GM19035 (cell line): Measurements from ENCODE around the gene CD207.
"Not testable (repeated sequence)": the region's sequence is repeated elsewhere in the genome, so short reads cannot be mapped to it uniquely, and the experiment has no call there.

ENCODE experiments used
- ATAC-seq: cut with Tn5 transposase; IDR thresholded peaks from one replicate; pipeline ENCODE4 v1.9.1; 2021; ENCODE audit not compliant: unreplicated experiment

CD207 gene

DNA sequence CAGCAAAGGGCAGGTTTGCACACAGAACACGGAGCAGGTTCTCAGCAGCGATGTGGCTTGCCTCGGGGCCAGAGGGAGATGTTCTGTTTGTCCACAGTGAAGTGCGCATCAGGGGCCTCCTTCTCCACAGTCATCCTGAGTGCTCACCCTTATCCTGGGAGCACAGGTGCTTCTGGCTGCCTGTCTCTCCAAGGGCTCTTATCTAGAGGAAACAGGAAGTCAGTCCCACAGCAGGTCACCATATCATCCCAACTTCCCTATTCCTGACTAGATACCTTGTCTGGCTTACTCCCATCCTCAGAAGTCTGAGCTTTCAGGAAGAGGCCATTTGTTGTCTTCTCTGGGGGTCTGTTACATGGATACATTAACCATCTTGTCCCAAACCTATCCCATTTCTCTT lies at the start of gene CD207:
TSS of gene CD207 (minus strand) at position 174 of the 400 bp plus-strand sequence. CDS start at position 134, 40 bp downstream.
- ATAC-seq: no peak

- ATAC-seq: not testable (repeated sequence)
These were observed 42.9 kb upstream of the CD207 start for GRCh38 chr2:70878543-70878942.

GRCh38 chr2:70876138-70876537 lies 40.5 kb upstream of the CD207 start:
- not testable (repeated sequence) for ATAC-seq

GRCh38 chr2:70873541-70873940 lies 37.9 kb upstream of the CD207 start:
- no peak for ATAC-seq

DNA sequence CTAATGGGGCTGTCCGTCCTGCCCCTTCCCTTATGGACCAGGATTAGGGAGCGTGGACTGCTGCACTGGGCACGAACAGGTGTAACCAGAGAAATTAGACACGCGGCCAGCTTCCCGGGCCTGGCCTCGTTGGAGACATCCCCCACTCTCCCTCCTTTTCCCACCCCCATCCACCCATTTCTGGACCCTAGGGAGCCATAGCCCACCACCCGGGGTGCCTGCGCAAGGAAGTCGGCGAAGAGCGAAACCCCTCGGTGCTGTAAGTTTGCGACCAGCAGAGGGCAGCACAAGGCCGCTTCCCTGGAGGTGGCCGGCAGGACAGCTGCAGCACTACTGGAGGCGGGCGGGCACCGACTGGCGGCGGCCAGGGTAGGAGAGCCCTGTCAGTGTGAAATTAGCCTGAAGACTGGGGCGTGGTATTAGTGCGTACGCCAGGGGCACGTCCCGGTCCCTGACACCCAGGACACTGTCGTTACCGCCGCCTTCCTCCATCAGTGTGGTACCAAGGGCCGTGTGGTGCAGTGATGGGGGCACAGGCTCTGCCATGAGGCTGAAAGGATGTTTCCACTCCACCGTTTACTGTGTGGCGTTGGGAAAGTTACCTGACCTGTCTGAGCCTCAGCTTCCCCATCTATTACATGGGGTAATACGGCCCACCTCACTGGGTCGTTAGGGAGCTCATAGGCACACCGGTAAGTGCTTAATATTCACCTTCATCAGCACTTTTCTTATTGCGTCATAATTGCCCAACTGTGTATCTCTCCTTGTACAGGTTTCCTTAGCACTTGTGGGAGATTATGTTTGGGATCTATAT lies 36.0 kb upstream of the CD207 start:
- peak; percentile 71 for ATAC-seq

GRCh38 chr2:70870790-70871189 lies 35.2 kb upstream of the CD207 start:
- no peak for ATAC-seq

- ATAC-seq: no peak
These were observed 33.4 kb upstream of the CD207 start for GRCh38 chr2:70868970-70869369.

DNA sequence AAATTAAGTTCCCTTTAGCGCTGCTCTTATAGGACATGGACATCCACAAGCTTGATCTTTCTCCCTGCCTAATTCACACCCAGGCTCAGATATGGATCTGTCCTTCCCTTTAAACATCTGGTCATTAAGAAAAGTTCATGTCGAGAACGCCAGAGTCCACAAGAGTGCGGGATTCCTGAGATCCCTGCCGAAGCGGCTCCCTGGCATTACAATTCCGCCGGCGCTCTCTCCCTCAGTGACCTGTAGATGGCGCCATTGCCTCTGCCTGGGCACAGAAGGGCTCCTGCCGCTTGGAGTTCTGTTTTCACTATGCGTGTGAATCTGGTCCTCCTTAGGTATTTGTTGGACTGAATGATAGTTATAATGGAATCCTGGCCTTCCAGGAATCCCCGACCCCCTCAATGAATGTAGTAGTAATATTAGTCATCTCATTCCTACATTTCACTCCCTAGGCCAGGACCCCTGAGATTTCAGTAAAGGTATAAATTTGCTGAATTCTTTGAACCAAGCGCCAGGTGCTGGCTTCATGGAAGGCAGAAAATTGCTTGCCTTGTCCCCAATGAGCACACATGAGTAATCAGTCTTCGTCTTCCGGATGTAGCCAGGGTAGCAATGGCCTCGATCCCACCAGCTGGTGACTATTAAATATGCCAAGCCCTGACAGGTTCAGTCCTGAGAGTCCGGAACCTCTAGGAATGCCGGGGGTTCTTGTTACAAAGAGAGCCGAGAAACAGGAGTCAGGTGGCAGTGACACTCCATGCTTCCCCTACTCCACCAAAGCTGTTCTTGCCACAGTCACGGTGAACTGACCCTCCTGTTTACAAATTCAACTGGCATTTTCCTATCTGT lies 26.4 kb upstream of the CD207 start:
- ATAC-seq: no peak

- no peak for ATAC-seq
These were observed 20.1 kb upstream of the CD207 start for GRCh38 chr2:70855667-70856066.

DNA sequence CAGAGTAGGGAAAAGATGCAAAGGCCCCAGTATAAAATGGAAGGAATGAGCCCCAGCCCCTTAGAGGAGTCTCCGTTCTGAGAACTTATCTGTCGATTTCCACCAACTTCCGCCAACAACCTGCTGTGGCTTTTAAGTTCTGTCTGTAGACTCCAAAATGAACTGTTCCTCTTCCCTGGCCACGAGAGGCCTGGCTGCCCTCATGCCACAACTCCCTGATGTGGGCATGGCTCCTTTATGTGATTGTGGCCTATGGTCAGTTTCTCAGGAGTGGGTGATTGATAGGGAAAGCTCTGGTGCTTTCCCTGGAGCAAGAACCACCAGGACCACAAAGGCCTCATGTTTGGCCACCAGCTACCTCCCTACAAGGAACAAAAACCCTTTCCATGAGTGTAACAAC lies 18.8 kb upstream of the CD207 start:
- ATAC-seq: no peak

- no peak for ATAC-seq
These were observed 17.2 kb upstream of the CD207 start for GRCh38 chr2:70852824-70853223.

DNA sequence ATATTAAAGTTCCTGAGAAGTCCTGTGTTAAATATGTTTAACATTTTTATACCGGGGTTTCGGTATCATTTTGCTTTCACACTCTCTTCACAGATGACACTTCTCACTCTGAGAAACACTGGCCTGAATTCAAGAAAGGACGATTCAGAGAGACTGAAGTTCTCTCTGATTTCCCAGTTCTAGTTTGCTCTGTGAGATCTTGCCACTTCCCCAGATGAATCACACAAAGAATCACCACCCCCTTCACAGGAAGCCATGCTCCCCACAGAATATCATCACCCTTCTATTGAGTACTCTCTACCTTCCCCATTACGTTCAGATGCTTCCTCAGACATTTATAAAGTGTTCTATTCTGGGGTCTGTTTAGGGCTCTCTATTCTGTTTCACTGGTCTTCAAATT lies 16.1 kb upstream of the CD207 start:
- no peak for ATAC-seq

DNA sequence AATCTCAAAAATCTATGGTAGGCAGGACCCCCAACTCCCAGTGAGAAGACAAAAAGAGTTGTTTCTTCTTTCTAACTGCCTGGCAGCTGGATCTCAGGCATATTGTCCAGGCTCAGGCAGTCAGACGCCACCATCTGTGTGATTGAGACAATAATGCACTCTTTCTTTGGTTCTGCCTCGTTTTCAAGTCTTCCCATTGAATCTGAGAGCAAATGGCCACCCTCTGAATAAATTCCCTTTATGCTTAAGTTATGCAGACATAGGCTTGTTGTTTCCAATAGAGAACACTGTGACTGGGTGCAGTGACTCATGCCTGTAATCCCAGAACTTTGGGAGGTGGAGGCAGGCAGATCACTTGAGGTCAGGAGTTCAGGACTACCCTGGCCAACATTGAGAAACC lies 15.3 kb upstream of the CD207 start:
- no peak for ATAC-seq

DNA sequence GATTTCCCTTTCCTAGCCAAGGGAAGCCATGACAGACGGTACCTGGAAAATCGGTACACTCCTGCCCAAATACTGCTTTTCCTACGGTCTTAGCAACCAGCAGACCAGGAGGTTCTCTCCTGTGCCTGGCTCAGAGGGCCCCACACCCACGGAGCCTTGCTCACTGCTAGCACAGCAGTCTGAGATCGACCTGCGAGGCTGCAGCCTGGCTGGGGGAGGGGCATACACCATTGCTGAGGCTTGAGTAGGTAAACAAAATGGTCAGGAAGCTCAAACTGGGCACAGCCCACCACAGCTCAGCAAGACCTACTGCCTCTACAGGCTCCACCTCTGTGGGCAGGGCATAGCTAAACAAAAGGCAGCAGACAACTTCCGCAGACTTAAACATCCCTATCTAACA lies 6.8 kb upstream of the CD207 start:
- no peak for ATAC-seq

DNA sequence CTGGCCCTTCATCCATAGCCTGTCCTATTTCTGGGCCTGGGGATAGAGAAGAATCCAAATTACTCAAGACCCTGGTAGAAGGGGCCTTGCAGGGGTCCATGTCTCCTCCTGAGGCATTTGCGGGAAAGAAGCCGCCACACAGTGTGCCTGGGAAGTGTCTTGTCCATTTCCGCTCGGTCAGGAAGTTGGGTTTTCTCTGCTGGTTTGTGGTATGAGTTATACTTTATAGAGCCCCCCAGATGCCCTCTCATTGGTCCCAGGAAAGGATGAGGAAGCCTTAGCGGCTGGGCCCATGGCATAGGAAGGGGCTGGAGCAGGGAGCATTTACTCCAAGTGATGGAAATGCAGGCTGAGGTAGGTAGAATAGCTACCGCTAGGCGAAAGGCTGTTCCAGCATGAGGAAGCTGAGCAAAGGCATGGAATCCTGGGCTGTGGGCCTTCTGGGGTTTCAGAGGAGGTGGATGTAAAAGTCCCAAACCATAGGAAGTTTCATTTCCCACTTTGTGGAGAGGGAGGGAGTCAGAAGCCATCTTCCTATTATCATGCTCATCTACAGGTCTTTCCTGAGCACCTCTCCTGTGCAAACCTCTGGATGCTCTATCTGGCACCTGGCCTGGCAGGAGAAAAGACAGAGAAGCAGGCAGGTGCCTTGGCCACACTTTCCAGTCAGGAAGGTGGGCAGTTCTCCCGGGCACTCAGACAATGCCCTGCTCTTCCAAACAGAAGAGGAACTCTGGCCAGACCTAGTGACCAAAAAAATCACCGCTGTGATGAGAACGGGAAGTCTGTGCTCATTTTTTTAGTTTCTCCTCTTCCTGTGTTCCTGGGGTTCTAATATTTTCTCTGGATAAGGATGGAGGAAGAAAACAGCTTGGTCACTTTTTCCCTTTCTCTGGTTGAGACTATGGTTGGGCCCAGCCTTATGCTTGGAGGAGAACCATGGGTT lies 2.6 kb upstream of the CD207 start:
- no peak for ATAC-seq

GRCh38 chr2:70834881-70835280 lies 735 bp downstream of the CD207 start:
- no peak for ATAC-seq

- no peak for ATAC-seq
These were observed 1.5 kb downstream of the CD207 start for GRCh38 chr2:70834106-70834505.

GRCh38 chr2:70833246-70833645 lies 2.4 kb downstream of the CD207 start:
- no peak for ATAC-seq

GRCh38 chr2:70832386-70832785 lies 3.2 kb downstream of the CD207 start:
- ATAC-seq: no peak

- no peak for ATAC-seq
These were observed 3.8 kb downstream of the CD207 start for GRCh38 chr2:70831861-70832260.

GRCh38 chr2:70830366-70830765 lies 5.2 kb downstream of the CD207 start:
- no peak for ATAC-seq
